ENCODE results near the gene MCTP1.

GRCh38 chr5:95281226-95281625 lies 3.7 kb downstream of the MCTP1 start:
- TF ChIP-seq POLR2A (IDR thresholded peaks at IDR 0.05) (no peak), CTCF (IDR thresholded peaks at IDR 0.05) (no peak), EP300 (IDR thresholded peaks at IDR 0.05) (no peak)

All from tibial nerve (tissue), 4 donors.